Measurements from ENCODE around the gene GRIN2A.

DNA sequence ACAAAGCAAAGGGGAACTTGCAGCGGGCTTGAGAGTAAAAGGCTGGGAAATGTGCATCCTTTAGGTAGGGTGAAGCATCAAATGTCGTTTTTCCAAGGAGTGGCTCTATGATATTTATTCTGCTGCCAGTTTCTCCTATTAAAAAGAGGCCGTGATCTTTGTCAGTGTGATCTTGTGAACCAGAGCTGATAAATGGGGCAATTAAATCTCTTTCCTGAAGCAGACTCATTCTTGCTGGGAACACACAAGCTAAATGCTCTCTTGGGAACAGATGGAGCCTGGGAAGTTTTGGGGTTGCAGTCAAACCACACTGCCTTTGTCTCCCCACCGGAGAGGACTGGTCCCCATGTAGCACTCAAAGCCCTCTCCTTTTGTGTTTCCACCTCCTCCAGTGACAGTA lies 408.9 kb downstream of the GRIN2A start:
- TF ChIP-seq POLR2AphosphoS5 (IDR thresholded peaks at IDR 0.05; ENCODE audit: borderline replicate concordance, low read depth, low read length), result no peak
- no peak for TF ChIP-seq FOXP2 (optimal IDR thresholded peaks at IDR 0.05; ENCODE audit: control extremely low read depth, extremely low read length, insufficient read depth)
- no peak for TF ChIP-seq EZH2 (IDR thresholded peaks at IDR 0.05)

Data from SK-N-MC (cell line).